Keratinocyte (primary cell): ENCODE measurements around the gene JPH2. TPM values are rescaled to one million over a fixed set of nuclear protein-coding genes. Genes with fewer than 3 reads are reported as not detected.

Experiments
- DNase-seq: peaks from one replicate; pipeline ENCODE4 v3.0.0-alpha.2; 2011; ENCODE audit warnings: low read depth, missing footprints, low spot score
- FAIRE-seq: peaks from 2 replicates; lab custom pipeline; 2011; peaks lifted over from hg19 to GRCh38; lab: Jason Lieb, UNC
- H2AFZ ChIP-seq: 2 replicates; pipeline ENCODE4 v1.6.0; 2012; ENCODE audit warnings: low read length, control low read depth, inconsistent platforms; ENCODE audit not compliant: control insufficient read depth
- H3K27ac ChIP-seq: 2 replicates; pipeline ENCODE4 v1.5.1; 2011; ENCODE audit warnings: low read length; ENCODE audit not compliant: control insufficient read depth, insufficient read depth
- H3K27me3 ChIP-seq: 3 replicates; pipeline ENCODE4 v1.6.0; 2011; ENCODE audit warnings: low read length; ENCODE audit not compliant: control insufficient read depth, insufficient read depth; ENCODE audit errors: extremely low read depth
- H3K36me3 ChIP-seq, 2 experiments: 2 replicates in 1 of 2; 3 replicates in 1 of 2; pipeline ENCODE4 v1.5.1; 2011; ENCODE audit warnings: low read length in 2 of 2, mild to moderate bottlenecking in 1 of 2; ENCODE audit not compliant: control insufficient read depth in 2 of 2, insufficient read depth in 2 of 2; ENCODE audit errors: extremely low read depth in 1 of 2
- H3K4me1 ChIP-seq: 3 replicates; pipeline ENCODE4 v1.5.1; 2011; ENCODE audit warnings: low read length; ENCODE audit not compliant: control insufficient read depth, insufficient read depth; ENCODE audit errors: extremely low read depth
- H3K4me2 ChIP-seq: 3 replicates; pipeline ENCODE4 v1.6.0; 2011; ENCODE audit warnings: low read depth, low read length; ENCODE audit not compliant: control insufficient read depth, insufficient read depth; ENCODE audit errors: extremely low read depth
- H3K4me3 ChIP-seq, 3 experiments: fragments of 200-600 bp in 1 of 3; sonication (generic) in 1 of 3; 2 replicates in 2 of 3; 3 replicates in 1 of 3; pipeline ENCODE4 v1.5.1; 2011 to 2016; ENCODE audit warnings: low read length in 3 of 3, mild to moderate bottlenecking in 3 of 3, control low read depth in 2 of 3, inconsistent platforms in 1 of 3, low read depth in 1 of 3, mixed read lengths in 1 of 3, mixed run types in 1 of 3, moderate library complexity in 1 of 3; ENCODE audit not compliant: control insufficient read depth in 2 of 3, insufficient read depth in 2 of 3; ENCODE audit errors: extremely low read depth in 1 of 3
- H3K79me2 ChIP-seq: 2 replicates; pipeline ENCODE4 v1.6.0; 2012; ENCODE audit warnings: low read length; ENCODE audit not compliant: control insufficient read depth, insufficient read depth
- H3K9ac ChIP-seq: 3 replicates; pipeline ENCODE4 v1.6.0; 2011; ENCODE audit warnings: low read length; ENCODE audit not compliant: control insufficient read depth, insufficient read depth; ENCODE audit errors: extremely low read depth
- H3K9me1 ChIP-seq: 3 replicates; pipeline ENCODE4 v1.6.0; 2011; ENCODE audit warnings: low read length; ENCODE audit not compliant: control insufficient read depth, insufficient read depth; ENCODE audit errors: extremely low read depth
- H3K9me3 ChIP-seq: 2 replicates; pipeline ENCODE4 v1.5.1; 2012; ENCODE audit warnings: low read depth, low read length; ENCODE audit not compliant: control insufficient read depth
- H4K20me1 ChIP-seq: 3 replicates; pipeline ENCODE4 v1.6.0; 2011; ENCODE audit warnings: low read length; ENCODE audit not compliant: control insufficient read depth, insufficient read depth; ENCODE audit errors: extremely low read depth
- CTCF ChIP-seq, 3 experiments: IDR thresholded peaks in 1 of 3; conservative IDR thresholded peaks in 1 of 3; optimal IDR thresholded peaks in 1 of 3; 2 replicates in 2 of 3; 3 replicates in 1 of 3; pipeline versions ENCODE3 to v1.5.1; 2011; ENCODE audit warnings: low read length in 3 of 3, mild to moderate bottlenecking in 3 of 3, moderate library complexity in 2 of 3, control low read depth in 1 of 3, inconsistent platforms in 1 of 3; ENCODE audit not compliant: insufficient read depth in 2 of 3; ENCODE audit errors: extremely low read depth in 1 of 3
- EZH2 ChIP-seq: IDR thresholded peaks from one replicate; pipeline ENCODE4 v1.6.1; 2012; ENCODE audit warnings: inconsistent platforms, mild to moderate bottlenecking, low read length, moderate library complexity
- dilution Hi-C: fragments of 300-500 bp; cut with MboI; formaldehyde crosslinking; loops from one replicate; pipeline ENCODE4 v1.7.0; 2020; ENCODE audit warnings: low sequenced_read_pairs; ENCODE audit not compliant: extremely low pct_ligation_motif_present
- polyA plus RNA-seq, 5 experiments: library from polyadenylated mRNA; depleted of rRNA in 3 of 5; stranded (reverse) in 3 of 5; stranded (forward) in 1 of 5; unstranded in 1 of 5; fragments of >200 nt; gene quantifications; 1 replicate in 1 of 5; 2 replicates in 3 of 5; 3 replicates in 1 of 5; pipeline versions ENCODE4 v1.2.1 to v1.2.3, GENCODE V29; 2011 to 2012; ENCODE audit warnings: missing spikeins in 2 of 5, low read depth in 1 of 5, low replicate concordance in 1 of 5

The JPH2 gene
- polyA plus RNA-seq, 1 donor (not counting 4 experiments of a cell fraction or from before 2014, with no cell fraction given), result 2.5 TPM

GRCh38 chr20:44199877-44200276 is 12.9 kb upstream of the JPH2 start:
- no peaks in the 10 kb centered on the region for H3K27me3 ChIP-seq
- no peak overlapping the region for H2AFZ ChIP-seq
- H3K27ac ChIP-seq, result no peak overlapping the region
- no peak for DNase-seq
- TF ChIP-seq CTCF (optimal IDR thresholded peaks at IDR 0.05 in 1 of 3, IDR thresholded peaks at IDR 0.05 in 1 of 3, conservative IDR thresholded peaks at IDR 0.05 in 1 of 3; ENCODE audit: extremely low read depth in 1 of 3, insufficient read depth in 2 of 3, low read length in 3 of 3), result no peak
- H4K20me1 ChIP-seq, result no peaks in the 10 kb centered on the region
- dilution Hi-C loops, result loop anchor here (10.0 kb wide), 1 partner anchor 95 kb away; no protein-coding TSS in a partner anchor
- H3K4me3 ChIP-seq, result no peak overlapping the region
- H3K4me1 ChIP-seq, result peaks cover 19% of the 10 kb centered on the region
- no peaks in the 10 kb centered on the region for H3K9me3 ChIP-seq
- H3K36me3 ChIP-seq, result peaks cover 20 to 48% of the 10 kb centered on the region in 2 experiments
- H3K9me1 ChIP-seq, result no peaks in the 10 kb centered on the region
- no peak overlapping the region for H3K9ac ChIP-seq
- H3K4me2 ChIP-seq, result no peak overlapping the region
- no peak for FAIRE-seq
- peaks cover 37% of the 10 kb centered on the region for H3K79me2 ChIP-seq

GRCh38 chr20:44198872-44199271 is 11.9 kb upstream of the JPH2 start:
- no peak overlapping the region for H2AFZ ChIP-seq
- dilution Hi-C loops, result loop anchor here (10.0 kb wide), 1 partner anchor 94 kb away; no protein-coding TSS in a partner anchor
- no peak overlapping the region for H3K27ac ChIP-seq
- H3K4me1 ChIP-seq, result peaks cover 12% of the 10 kb centered on the region
- TF ChIP-seq EZH2 (no peak), CTCF (optimal IDR thresholded peaks at IDR 0.05 in 1 of 3, IDR thresholded peaks at IDR 0.05 in 1 of 3, conservative IDR thresholded peaks at IDR 0.05 in 1 of 3; ENCODE audit: extremely low read depth in 1 of 3, insufficient read depth in 2 of 3, low read length in 3 of 3) (no peak)
- H3K9ac ChIP-seq, result no peak overlapping the region
- no peaks in the 10 kb centered on the region for H3K9me3 ChIP-seq
- no peaks in the 10 kb centered on the region for H3K9me1 ChIP-seq
- no peaks in the 10 kb centered on the region for H3K27me3 ChIP-seq
- no peaks in the 10 kb centered on the region for H4K20me1 ChIP-seq
- FAIRE-seq, result no peak
- peaks cover 20 to 48% of the 10 kb centered on the region in 2 experiments for H3K36me3 ChIP-seq
- no peak overlapping the region for H3K4me3 ChIP-seq
- no peak for DNase-seq
- peaks cover 36% of the 10 kb centered on the region for H3K79me2 ChIP-seq
- no peak overlapping the region for H3K4me2 ChIP-seq
